HPDE6-E6E7 (cell line): Measurements from ENCODE around the gene SENP8.
"Not testable (repeated sequence)": the region's sequence is repeated elsewhere in the genome, so short reads cannot be mapped to it uniquely, and the experiment has no call there.

ENCODE experiments used
- DNase-seq: peaks from one replicate; pipeline ENCODE4 v3.0.0; 2011; ENCODE audit warnings: missing footprints; ENCODE audit errors: extremely low spot score

SENP8 gene

DNA sequence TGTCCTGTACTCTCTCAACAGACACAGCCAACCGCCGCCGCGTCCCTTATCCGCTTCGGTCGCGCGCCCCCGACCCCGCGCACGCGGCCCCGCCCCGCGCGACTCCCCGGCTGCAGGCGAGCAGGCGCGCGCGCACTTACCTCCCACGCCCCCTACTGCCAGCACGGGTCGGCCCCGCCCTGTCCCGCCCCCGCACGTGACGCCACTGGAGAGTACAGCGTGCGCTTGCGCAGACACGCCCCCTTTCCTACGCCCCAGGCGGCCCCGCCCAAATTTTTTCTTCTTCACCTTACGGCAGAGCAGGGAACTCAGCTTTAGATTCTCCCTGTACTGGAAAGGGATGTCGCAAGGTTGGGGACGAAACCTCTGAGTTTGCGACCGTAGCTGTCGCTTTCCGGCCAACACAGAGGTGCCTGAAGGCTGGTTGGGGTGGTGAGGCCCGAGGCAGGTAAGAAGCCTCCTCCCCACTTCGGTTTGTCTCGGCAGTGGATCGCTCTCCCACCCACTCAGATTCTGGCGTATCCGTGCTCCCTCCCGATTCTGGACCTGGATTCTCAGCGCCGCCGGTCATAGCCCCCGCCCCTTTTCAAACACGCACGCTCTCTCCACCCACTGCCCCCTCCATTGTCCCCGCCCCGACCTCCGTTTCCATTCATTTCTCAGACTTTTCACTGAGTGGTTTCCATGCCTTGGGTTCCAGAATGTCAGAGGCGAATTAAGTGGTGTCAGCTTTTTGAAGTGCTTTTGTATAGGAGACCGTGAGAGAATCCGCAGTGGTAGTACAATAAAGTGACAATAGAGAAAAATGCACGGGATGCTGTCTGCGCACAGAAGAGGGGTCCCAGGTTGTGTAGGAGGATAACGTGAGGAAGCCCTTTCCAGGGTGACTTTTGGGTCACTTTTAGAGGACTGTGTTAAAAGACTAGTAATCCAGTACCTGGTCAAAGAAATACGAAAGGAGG lies at the start of gene SENP8, which contains the start of gene MYO9A:
Gene SENP8, plus strand, starts transcription at position 387 of the 962 bp plus-strand sequence. CDS start 21,221 bp downstream, outside the sequence.
Gene MYO9A, minus strand, starts transcription at position 134 of the 962 bp plus-strand sequence. CDS start 71,587 bp downstream, outside the sequence.
- peak; percentile 83 for DNase-seq

DNA sequence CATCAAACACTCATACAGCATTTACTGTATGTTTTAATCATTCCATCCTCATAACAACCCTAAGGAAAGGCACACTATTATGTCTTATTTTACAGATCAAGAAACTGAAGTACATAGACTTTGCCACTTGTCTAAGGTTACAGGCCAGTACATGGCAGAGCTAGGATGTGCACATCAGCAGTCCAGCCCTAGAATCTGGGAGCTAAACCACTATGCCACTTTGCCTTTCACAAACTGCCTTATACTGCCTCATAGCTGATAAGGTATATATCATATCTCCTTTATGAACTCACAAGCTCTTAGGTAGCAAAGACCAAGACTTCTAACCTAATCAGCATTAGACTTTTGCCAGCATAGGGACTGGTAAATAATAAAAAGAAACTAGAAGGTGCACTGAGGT lies 49.3 kb upstream of the SENP8 start:
- no peak for DNase-seq

DNA sequence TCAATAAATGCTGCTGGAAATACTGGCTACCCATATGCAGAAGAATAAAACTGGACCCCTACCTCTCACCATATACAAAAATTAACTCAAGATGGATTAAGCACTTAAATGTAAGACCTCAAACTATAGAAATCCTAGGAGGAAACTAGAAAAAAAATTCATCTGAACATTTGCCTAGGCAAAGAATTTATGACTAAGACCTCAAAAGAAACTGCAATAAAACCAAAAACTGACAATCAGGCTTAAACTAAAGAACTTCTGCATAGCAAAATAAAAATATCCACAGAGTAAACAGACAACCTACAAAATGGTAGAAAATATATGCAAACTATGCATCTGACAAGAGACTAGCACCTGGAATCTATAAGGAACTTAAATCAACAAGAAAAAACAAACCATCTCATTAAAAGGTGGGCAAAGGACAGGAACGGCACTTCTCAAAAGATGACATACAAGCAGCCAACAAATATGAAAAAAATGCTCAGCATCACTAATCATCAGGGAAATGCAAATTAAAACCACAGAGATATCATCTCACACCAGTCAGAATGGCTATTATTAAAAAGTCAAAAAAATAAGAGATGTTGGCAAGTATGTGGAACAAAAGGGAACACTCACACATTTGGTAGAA lies 47.3 kb upstream of the SENP8 start:
- DNase-seq: no peak

DNA sequence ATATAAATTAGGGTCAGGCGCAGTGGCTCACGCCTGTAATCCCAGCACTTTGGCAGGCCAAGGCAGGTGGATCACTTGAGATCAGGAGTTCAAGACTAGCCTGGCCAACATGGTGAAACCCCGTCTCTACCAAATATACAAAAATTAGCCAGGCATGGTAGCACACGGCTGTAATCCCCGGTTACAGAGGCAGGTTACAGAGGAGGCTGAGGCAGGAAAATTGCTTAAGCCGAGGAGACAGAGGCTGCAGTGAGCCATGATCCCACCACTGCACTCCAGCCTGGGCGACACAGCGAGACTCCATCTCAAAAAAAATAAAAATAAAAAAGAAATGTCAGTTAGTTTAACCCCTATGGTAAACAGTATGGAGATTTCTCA lies 46.8 kb upstream of the SENP8 start:
- not testable (repeated sequence) for DNase-seq

DNA sequence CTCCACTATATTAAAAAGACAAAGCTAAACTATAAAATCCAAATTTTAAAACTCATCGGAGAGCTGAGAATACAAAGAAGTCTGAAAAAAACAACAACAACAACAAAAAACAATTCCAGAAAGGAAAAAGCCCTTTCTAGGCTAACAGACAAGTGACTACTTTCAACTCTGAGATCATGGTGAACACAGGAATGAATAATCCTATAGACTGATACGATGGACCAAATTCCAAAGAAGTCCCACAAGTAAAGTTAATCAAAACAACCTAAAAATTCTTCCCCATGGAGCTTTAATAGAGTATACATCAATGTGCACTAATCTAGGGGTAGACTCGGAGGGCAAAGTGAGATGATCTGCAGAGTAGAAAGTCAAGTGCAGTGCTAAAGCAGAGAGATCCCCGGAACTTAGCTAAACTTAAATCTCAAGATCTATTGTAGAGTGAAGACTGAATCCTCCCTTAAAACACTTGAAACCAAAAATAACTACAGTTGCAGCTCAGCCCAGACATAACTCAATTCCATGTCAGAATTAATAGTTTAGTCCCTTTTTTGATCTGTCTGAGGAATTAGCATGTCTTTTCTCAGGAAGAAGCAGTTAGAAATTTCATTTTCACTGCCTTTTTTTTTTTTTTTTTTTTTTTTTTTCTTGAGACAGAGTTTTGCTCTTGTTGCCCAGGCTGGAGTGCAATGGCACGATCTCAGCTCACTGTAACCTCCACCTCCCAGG lies 43.7 kb upstream of the SENP8 start:
- DNase-seq: no peak

DNA sequence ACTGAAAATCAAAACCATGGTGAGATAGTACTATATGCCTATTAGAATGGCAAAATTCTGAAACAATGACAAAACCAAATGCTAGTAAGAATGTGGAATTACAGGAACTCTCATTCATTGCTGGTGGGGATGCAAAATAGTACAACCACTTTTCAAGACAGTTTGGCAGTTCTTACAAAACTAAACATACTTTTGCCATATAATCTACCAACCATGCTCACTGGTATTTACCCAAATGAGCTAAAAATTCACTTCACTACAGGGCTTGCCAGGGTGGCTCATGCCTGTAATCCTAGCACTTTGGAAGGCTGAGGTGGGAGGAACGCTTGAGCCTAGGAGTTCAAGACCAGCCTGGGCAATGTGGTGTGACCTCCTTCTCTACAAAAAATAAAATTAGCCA lies 40.3 kb upstream of the SENP8 start:
- DNase-seq: no peak

DNA sequence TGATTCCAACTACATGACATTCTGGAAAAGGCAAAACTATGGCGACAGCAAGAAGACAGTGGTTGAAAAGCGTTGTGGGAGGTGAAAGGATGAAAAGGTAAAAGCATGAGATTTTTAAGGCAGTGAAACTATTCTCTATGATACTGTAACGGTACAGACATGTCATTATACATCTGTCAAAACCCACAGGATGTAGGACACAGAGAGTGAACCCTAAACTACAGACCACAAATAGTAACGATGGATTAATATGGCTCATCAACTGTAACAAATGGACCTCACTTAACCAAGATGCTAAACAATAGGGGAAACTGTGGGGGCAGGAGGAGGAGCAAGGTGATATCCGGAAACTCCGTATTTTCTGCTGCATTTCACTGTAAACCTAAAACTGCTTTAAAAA lies 39.3 kb upstream of the SENP8 start:
- no peak for DNase-seq

DNA sequence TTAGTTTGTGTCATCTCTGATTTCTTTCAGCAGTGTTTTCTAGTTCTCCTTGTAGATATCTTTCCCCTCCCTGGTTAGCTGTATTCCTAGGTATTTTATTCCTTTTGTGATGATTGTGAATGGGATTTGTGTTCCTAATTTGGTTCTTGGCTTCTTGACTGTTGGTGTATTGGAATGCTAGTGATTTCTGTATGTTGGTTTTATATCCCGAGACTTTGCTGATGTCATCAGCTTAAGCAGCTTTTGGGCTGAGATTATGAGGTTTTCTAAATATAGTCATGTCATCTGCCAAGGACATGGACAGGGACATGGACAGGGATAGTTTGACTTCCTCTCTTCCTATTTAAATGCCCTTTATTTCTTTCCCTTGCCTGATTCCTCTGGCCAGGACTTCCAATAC lies 36.0 kb upstream of the SENP8 start:
- no peak for DNase-seq

DNA sequence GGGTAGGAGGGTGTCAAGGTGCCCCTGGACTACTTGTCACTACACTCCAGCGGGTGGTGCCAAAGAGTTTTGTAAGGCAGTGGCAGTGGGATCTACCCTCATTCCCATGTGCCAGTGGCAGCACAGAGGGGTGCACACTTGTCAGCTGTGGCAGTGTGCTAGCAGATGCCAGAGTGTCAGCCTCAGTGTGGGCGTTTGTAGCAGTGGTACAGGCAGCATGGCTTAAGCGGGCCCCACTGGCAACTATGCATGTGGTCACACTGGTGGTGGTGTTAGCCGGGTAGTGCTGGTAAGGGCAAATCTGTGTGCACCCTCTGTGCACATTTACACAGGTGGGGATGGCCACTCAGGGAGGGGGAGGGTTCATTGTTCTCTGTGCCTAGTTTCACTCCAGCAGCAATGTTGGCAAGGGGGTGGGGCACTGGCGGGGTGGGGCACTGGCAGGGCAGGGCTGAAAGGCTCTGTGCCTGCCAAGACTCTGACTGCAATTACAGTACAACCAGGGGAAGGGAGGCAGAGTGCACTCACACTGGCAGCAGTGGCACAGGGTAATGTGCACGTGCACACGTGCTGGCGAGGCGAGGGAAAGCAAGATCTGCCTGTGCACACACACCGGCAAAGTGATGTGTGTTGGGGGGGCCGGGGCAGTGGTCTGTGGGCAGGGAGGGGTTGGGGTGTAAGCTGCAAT lies 32.0 kb upstream of the SENP8 start:
- DNase-seq: no peak

DNA sequence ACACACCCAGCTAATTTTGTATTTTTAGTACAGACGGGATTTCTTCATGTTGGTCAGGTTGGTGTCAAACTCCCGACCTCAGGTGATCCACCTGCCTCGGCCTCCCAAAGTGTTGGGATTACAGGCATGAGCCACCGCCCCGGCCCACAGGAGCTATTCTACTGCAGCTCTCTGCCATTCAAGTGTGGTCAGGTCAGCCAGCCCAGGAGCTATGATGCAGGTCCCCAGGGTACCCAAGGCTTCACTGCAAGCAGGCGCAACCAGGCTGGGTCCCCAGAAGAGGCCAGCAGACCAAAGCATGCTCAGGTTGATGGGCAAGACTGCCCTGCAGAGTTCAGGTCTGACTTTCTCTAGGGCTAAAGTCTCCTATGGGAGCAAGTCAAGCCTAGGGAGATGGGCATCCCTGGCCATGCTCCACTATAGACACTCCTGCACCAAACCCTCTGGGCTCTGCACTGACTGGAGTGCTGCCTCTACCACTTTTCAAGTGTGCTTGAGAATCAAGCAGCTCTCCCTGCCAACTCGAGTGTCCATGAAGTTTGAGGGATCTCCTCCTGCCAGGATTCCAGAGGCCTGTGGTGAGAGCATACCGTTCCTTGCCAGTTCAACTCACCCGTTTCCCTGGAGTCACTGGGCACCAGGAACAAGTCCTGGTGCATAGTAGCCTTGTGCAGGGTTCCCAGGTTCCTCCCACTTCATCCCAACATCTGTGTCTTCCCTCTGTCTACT lies 31.1 kb upstream of the SENP8 start:
- DNase-seq: no peak

DNA sequence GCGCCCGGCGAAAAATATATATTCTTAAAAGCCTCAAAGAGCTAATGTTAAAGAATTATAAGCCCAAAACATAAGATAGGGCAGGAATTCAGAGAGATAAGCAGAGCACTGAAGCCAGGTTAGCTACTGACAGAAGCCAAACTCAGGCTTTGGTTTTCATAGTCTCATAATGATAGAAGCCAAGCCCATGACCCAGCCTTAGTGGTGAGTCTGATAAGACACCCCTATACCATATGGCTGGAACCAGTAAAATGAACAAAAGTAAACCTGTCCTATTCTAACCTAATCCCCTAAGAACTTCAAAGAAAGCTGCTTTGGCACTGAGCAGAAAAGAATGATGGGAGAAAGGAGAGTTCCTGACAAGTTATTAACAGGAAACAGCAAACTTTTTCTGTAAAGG lies 26.2 kb upstream of the SENP8 start:
- DNase-seq: no peak

DNA sequence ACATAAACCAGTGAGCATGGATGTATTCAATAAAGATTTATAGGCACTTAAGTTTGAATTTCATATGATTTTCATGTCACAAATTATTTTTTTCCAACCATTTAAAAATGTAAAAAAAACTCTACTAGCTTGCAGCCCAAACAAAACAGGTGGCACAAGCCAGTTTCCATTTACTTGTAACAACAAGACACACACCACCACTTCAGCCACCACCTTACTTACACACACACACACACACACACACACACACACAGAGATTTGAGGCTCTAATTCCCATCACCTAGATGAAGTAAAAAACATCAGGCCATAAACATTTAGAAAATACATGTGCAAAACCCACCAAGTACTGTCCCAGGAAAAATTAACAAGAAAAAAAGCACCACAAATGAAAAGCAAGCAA lies 25.5 kb upstream of the SENP8 start:
- DNase-seq: no peak

DNA sequence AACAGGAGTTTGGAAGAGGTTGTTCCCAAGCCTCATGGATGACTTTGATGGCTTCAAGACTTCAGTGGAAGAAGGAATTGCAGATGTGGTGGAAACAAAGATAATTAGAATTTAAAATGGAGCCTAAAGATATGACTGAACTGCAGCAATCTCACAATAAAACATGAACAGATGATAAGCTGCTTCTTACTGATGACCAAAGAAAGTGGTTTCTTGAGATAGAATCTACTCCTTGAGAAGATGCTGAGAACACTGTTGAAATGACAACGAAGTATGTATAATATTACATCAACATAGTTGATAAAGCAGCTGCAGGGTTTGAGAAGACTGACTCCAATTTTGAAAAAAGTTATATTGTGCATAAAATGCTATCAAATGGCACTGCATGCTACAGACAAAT lies 21.4 kb upstream of the SENP8 start:
- DNase-seq: no peak

DNA sequence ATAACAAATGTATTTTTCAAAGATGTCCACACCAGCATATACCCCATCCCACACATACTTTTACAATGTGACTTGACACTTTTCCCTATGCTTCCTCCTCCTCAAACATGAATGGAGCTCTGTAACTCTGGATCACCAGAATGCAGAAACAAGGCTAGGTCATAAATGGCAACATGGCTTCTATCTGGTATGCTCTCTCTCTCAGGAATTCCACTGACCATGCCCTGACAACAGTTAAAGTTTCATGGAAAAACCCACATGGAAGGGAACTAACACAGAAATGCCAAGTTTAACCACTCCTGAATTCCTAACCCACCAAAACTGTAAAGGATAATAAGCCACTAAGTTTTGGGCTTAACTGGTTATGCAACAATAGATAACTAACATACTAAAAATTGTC lies 20.2 kb upstream of the SENP8 start:
- no peak for DNase-seq

DNA sequence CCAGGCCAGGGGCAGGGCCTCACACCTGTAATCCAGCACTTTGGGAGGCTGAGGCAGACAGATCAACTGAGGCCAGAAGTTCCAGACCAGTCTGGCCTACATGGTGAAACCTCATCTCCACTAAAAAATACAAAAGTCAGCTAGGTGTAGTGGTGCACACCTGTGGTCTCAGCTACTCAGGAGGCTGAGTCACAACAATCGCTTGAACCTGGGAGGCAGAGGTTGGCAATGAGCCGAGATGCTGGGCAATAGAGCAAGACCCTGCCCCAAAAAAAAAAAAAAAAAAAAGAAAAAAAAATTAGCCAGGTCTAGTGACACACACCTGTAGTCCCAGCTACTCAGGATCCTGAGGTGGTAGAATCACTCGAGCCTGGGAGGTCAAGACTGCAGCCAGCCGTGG lies 19.0 kb upstream of the SENP8 start:
- DNase-seq: no peak

DNA sequence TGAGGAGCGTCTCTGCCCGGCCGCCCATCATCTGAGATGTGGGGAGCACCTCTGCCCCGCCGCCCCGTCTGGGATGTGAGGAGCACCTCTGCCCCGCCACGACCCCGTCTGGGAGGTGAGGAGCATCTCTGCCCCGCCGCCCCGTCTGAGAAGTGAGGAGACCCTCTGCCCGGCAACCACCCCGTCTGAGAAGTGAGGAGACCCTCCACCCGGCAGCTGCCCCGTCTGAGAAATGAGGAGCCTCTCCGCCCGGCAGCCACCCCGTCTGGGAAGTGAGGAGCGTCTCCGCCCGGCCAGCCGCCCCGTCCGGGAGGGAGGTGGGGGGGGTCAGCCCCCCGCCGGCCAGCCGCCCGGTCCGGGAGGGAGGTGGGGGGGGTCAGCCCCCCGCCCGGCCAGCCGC lies 17.7 kb upstream of the SENP8 start:
- not testable (repeated sequence) for DNase-seq

DNA sequence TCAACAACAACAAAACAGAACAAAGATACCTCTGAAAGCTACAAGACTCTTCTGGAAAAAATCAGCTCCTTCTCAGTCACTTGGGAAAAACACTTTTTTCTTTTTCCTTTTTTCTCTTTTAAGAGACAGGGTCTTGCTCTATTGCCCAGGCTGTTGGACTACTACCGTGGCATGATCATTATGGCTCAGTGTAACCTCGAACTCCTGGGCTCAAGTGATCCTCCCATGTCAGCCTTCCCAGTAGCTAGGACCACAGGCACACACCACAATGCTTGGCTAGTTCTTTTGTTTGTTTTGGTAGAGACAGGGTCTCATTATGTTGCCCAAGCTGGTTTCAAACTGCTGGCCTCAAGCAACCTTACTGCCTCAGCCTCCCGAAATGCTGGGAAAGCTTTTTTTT lies 13.1 kb upstream of the SENP8 start:
- no peak for DNase-seq

DNA sequence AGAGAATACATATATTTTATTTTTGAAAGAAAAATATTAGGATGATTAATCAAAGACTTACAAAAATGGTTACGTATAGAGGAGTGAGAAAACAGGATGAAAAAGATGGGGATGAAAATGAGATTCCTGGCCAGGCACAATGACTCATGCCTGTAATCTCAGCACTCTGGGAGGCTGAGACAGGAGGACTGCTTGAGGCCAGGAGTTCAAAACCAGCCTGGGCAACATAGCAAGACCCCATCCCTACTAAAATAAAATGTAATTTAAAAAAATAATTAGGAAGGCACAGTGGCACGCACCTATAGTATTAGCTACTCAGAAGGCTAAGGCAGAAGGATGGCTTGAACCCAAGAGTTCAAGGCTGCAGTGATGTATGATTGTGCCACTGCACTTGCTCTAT lies 12.1 kb upstream of the SENP8 start:
- DNase-seq: no peak

DNA sequence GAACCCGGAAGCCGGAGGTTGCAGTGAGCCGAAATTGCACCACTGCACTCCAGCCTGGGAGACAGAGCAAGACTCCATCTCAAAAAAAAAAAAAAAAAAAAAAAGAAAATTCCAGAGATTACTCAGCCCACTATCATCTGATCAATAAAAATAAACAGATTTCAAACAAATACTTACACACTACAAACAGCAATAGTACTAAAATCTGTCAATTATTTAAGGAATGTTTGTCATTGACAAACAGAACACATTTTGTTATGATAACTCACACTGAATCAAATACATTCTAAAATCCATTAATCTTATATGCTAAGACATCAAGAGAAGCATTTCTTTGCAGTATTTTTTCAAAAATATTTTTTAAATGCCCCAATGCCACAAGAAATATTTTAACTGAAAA lies 7.8 kb upstream of the SENP8 start:
- DNase-seq: no peak

DNA sequence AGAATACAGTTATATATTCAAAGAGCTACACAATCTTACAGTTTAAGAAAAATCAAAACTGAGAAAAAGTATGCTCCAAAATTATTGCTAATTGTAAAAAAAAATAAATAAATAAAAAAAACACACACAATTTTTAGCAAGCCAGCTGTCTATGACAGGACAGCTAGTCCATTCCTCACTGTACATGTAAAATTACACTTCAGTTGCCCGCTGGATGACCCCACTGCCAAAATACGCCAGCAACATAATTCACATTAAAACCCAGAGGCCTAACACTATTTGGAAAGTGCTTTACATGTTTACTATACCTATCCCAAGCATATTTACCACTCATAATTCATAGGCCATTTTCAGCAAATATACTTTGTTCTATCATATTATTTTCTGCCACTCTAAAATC lies 6.1 kb upstream of the SENP8 start:
- no peak for DNase-seq

DNA sequence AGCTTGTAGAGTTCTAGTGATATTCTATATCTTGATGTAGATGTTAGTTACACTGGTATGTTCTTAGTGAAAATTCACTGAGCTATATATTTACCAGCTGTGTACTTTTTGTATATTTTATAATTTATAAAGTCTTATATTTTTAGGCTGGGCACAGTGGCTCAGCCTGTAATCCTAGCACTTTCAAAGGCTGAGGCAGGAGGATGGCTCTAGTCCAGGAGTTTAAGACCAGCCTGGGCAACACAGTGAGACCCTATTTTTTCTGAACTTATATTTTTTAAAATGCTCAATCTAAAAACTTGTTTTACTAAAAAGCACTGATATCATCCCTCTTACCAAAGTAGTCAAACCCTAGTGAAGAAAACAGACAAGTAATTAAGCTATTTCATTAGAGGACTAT lies 5.4 kb upstream of the SENP8 start:
- DNase-seq: no peak
